ENCODE data around the gene SEMA4C.

SEMA4C gene

GRCh38 chr2:96839293-96839874 lies 30.5 kb downstream of the SEMA4C start:
- no peak for DNase-seq

DNA sequence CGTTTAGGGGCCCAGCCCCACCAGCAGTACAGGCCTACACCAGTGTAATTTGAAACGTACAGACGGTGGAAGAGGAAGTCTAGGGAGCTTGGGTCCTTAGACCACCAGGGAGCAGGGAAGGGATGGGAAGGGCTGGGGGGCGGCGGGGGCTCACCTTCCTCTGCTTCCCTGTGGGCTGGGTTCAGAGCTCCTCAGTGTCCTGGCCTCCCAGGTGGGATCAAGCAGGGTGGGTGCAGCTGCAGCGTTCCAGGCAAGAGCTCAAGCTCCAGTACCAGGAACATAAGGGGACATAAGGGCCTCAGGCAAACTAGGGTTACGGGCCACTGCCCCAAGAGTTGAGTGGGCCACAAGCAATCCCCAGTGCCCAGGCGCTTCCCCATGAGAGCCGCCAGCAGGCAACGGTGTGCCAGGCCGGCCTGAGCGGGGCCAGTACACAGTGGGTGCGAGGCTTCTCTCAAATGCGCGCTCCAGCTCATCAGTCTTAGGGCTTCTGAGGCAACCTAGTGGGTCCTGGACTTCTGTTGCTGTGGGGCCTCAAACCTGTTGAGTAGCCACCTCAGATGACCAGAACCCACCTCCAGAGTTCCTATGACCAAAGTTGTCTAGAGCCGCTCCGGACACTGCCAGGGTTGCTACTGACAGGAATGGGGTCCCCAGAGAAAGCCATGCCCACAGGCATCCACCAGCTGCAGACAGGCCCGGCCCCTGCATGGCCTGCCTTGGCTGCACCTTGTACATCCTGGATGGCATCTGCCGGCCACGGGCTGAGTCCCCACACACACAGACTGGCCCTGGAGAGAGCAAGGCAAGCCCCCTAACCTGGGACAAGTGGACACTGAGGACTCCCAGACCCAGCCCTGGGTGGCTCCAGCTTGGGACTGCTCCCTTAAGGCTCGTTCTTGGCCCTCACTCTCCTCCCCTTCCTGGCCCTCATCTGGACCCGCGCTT lies 31.3 kb downstream of the SEMA4C start:
- no peak for DNase-seq

DNA sequence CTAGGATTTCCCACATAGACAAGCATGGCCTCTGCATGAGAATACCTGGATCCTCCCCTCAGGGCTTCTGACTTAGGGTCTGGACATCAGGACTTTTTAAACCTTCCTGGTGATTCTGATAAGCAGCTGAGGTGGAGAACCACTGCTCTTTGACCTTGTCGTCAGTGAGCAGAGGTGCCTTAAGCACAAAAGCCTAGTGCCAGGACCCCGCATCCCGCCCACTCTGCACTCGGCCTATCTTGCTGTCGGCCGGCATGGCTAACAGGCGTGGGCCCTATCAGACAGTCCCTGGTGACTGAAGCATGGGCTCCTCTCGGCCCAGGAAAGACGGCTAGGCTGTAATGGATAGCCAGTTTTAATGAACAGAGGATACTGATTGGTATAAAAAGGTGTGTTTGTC lies 32.3 kb downstream of the SEMA4C start:
- DNase-seq, result no peak

DNA sequence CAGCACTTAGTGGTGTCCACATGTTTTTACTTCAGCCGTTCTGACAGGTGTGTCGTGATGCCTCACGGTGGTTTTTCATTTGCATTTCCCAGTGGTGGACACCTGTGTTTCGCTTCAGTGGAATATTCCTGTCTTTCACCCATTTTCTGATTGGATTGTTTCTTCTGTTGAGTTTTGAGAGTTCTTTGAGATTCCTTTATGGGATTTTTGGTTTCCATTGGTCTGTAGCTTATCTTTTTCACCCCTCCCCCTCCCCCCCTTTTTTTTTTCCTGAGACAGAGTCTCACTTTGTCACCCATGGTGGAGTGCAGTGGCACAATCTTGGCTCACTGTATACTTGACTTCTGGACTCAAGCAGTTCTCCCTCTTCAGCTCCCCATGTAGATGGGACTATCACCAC lies 34.0 kb downstream of the SEMA4C start:
- no peak for DNase-seq

- peak; percentile 91 for DNase-seq
These were observed 36.9 kb downstream of the SEMA4C start for GRCh38 chr2:96832754-96833507.

- DNase-seq, result no peak
These were observed 37.5 kb downstream of the SEMA4C start for GRCh38 chr2:96832408-96832753.

DNA sequence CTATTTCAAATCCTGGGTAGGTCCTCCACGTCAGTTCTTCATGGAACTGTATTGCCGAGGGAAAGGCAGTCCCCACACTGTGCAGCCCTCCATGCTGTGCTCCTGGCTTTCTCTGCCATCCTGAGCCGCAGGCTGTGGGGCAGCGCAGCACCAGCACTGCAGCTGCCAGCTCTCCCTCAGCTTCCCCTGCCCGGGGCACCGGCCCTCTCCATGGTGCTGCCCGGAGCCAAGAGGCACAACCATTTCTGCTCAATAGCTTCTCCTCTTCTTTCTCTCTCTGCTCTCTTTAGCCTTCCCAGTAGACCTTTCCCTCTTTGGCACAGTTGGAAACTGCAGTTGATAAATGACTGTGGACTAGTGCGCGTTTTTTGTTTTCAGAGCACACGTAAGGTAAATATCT lies 38.2 kb downstream of the SEMA4C start:
- no peak for DNase-seq

DNA sequence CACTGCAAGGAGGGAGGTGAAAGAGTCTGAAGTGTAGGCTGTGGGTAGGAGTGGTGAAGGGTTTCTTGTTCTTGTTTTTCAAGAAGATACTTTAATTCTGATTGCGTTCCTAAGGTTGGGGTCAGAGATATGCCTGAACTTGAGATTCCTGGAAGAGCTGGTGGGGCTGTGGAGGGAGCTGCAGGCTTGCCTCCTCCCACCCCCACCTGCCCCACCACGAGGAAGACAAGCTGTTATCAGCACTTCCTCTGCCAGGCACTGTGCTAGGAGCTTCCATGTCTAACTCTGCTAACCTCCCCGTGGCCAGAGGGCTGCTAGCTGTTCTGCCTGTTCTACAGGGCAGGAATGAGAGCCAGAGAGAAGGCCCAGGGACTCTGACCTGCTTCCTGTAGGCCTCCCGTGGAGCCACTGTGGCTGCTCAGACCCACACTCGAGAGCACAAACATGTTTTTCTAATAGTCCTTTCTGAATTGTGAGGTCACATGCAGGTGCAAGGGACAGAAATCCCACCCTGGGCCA lies 39.8 kb downstream of the SEMA4C start:
- no peak for DNase-seq

GRCh38 chr2:96828874-96829273 lies 41.0 kb downstream of the SEMA4C start:
- DNase-seq, result no peak

DNA sequence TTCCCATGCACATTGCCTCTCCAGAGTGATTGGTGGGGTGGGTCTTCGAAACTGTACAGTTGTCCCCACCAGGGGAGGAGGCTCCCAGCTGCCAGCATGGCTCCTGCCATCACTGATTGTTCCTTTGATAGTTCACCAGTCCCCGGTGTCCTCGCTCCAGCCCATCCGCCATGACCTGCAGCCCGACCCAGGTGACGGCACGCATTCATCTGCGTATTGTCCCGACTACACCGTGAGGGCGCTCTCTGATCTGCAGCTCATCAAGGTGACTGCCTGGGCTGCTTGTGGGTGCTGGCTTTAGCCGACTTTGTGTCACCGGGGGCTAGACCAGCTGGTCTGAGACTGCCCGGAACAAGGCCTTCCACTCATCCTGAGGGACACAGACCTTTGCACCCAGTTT lies 41.4 kb downstream of the SEMA4C start:
- no peak for DNase-seq

DNA sequence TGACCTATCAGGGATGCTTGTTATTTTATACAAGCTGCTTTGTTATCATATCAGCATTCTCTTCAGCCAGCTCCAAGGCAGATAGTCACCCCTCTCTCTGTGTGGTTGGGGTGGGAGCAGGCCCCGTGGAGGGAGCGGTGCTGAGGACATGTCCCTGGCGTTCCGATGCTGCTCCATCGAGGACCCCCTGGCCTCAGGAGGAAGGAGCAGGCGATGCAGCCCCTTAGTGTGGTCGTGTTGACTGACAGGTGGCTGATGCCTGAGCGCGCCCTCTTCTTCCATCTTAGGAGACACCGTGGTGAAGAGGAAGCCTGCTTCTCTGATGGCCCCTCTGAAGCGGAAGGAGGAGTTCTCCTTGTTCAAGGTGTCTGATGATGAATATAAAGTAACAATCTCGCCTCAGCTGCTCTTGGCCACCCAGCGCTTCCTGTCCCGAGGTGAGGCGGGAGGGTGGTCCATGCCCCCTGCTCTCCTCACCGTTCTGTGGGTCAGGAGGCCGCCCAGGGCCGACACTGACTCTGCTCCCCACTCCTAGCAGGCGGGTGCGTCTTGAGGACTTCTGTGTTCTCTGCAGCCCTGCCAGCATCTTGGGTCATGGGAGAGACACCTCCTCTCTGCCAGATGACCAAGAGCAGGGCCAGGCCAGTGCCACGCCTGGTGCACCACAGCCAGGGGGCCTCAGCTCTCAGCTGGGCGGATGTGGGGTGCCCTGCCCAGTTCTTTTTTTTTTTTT lies 43.2 kb downstream of the SEMA4C start:
- no peak for DNase-seq

- no peak for DNase-seq
These were observed 44.8 kb downstream of the SEMA4C start for GRCh38 chr2:96825057-96825456.

DNA sequence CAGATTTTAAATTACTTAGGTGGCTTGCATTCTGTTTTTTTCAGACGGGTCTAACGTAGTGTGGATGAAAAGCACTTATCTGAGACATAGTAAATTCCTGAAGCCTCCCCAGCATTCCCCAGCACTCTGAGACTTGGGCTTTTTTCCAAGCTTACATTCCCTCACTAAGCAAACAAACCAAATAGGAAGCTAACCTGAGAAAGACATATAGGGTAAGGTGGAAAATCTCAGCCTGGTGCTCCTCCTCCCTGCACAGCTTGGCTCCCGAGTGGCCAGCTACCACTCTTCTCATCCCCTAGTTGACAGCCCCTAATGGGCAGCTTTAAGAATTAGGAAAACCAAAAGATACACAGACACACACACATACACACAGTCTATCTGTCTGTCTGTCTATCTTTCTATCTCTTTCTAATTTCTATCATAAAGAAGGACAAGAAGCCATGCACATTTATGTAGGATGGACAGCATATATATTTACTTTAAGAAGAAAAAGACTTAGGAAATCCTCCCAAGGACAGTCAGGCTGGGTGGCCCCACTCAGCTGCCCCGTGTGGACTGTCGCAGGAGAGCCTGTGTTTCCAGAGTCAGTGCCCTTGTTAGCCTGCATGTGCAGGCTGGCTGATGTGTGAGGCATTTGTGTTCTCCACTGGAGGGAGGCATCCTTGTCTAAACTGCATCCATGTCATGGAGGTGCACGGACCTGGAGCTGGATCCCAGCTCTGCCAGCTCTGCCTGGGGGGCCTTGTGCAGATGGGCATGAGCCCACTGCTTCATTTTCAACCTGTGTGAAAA lies 45.6 kb downstream of the SEMA4C start:
- no peak for DNase-seq

DNA sequence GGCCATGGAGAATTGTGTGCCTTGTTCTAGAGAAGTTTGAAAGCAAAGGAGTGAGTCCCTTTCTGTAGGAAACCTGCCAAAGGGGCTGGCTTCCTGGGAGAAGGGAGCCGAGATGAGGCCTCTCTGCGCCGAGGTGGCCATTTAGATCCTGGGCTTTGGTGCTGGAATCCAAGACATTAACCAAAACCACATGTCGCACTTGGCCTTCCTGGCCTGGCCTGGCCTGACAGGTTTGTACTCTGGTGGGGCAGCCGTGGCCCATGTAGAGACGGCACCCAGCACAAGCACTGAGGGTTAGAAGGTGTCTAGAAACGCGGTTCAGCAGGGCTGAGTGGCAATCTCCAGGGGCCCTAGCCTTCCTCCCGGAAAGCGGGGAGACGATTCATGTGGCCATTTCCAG lies 46.7 kb downstream of the SEMA4C start:
- no peak for DNase-seq

DNA sequence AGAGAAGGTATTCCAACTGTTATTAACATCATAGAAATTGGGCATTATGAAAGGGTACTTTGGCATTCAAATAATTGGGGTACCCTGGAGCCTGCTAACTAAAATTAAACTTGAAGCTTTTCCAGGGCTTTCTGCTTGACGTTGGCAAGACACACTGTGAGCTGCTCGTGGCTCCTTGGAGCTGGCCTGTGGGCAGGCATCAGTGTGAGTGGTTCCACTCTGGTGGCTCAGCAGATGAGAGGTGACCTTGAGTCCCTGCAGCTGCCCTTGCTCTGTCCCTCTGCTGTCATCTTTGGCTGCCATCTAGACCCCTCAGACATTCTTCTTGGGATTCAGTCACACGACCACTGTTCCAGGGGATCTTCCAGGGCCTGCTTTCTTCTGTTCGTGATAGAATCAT lies 47.1 kb downstream of the SEMA4C start:
- no peak for DNase-seq

DNA sequence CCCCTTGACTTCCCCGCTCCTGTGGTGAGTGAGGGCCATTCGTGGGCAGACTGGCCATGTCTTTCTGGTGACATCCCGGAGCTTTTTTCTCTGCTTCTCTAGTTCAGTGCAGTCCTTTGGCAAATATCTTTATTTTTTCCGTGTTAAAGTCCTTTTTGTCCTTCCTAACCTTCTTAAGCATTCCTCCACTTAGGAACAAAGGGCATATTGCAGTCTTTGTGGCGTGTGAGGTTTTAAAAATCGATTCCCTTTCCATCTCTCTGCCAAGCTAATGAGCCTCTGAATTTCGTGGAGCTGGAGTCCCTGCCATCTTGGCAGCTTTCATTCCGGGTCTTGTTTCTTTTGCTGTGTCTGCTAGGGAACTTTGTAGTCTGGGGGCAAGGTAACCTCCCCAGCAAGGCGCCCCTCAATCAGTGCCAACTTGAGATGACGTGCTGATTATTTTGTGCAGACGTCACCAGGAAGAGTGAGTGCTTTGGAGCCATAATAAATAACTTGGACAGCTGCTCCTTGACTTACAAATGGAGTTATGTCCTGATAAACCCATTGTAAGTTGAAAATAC lies 48.7 kb downstream of the SEMA4C start:
- no peak for DNase-seq

DNA sequence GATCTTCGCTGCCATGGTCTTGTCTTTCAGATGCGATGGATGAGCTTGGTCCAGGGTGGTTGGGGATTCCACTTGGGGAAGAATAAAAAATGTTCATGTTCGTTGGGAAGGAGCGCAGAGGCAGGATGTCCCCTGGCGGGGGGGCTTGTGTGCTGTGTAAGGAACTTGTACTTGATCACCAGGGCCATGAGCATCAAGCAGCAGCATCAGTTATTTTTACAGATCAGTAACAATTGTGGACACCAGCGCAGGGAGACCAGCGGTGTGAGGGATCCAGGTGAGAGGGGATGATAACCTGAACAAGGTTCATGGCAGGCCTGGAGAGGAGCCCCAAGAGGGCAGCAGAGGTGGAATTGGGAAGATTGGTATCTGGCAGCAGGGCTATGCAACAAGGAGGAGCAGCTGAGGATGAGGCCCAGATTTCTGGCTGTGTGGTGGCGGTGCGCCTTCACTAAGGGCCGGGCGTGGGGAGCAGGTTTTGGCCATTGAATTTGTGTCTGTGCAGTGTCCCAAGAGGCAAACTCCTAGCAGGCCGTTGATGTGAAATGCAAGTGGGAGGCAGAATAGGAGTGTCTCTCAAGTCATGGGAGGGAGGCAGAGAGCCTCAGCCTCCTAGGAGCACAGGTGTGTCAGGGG lies 49.9 kb downstream of the SEMA4C start:
- no peak for DNase-seq

GRCh38 chr2:96819128-96819875 lies 50.6 kb downstream of the SEMA4C start:
- peak; percentile 18 for DNase-seq

DNA sequence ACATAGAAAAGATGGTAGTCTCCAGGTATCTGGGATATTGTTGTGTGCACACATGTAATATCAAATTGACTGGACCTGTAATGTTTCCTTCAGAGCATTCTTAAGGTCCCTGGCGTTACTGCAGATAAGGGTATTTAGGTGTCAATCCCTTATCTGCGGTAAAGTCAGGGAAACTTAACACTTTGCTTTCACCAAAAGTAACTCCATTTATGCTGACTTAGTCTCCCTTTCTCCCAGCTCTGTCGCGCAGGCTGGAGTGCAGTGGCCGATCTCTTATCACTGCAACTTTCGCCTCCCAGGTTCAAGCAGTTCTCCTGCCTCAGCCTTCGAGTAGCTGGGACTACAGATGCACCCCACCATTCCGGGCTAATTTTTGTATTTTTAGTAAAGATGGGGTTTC lies 52.0 kb downstream of the SEMA4C start:
- no peak for DNase-seq

All from COR-L47 (cell line).